HEK293 (cell line): ENCODE data around the gene OR52I1.

Experiments
- GFI1B ChIP-seq: fragments of 450-650 bp; formaldehyde crosslinking; IDR thresholded peaks from 2 replicates; pipeline ENCODE4 v1.5.1; 2016; ENCODE audit warnings: missing biosample characterization, missing genetic modification characterization
- GLIS1 ChIP-seq: fragments of 450-650 bp; formaldehyde crosslinking; IDR thresholded peaks from 2 replicates; pipeline ENCODE4 v1.5.1; 2016; ENCODE audit warnings: missing biosample characterization, missing genetic modification characterization
- GLIS2 ChIP-seq: fragments of 450-650 bp; formaldehyde crosslinking; IDR thresholded peaks from 2 replicates; pipeline ENCODE4 v1.5.1; 2016; ENCODE audit warnings: missing biosample characterization, missing genetic modification characterization
- KLF8 ChIP-seq: fragments of 450-650 bp; formaldehyde crosslinking; IDR thresholded peaks from 2 replicates; pipeline ENCODE4 v1.5.1; 2016; ENCODE audit warnings: missing biosample characterization, missing genetic modification characterization
- KLF9 ChIP-seq: fragments of 450-650 bp; formaldehyde crosslinking; IDR thresholded peaks from 2 replicates; pipeline ENCODE4 v1.5.1; 2016; ENCODE audit warnings: missing biosample characterization, missing genetic modification characterization, low read depth
- PRDM1 ChIP-seq: fragments of 450-650 bp; formaldehyde crosslinking; IDR thresholded peaks from 2 replicates; pipeline ENCODE4; 2016; ENCODE audit warnings: missing biosample characterization, missing genetic modification characterization
- SP7 ChIP-seq: fragments of 450-650 bp; formaldehyde crosslinking; IDR thresholded peaks from 2 replicates; pipeline ENCODE4 v1.5.1; 2016; ENCODE audit warnings: missing biosample characterization, missing genetic modification characterization
- TRIM28 ChIP-seq: IDR thresholded peaks from 2 replicates; pipeline ENCODE4 v1.6.1; 2011; ENCODE audit warnings: low read length, control low read depth, borderline replicate concordance
- ZBTB17 ChIP-seq: fragments of 450-650 bp; formaldehyde crosslinking; IDR thresholded peaks from 2 replicates; pipeline ENCODE4 v1.5.1; 2016; ENCODE audit warnings: missing biosample characterization, missing genetic modification characterization
- ZBTB20 ChIP-seq: fragments of 450-650 bp; formaldehyde crosslinking; IDR thresholded peaks from 2 replicates; pipeline ENCODE4 v1.5.1; 2016; ENCODE audit warnings: missing biosample characterization, missing genetic modification characterization
- ZNF146 ChIP-seq: fragments of 450-650 bp; formaldehyde crosslinking; IDR thresholded peaks from 2 replicates; pipeline ENCODE4 v1.5.1; 2016; ENCODE audit warnings: missing biosample characterization, missing genetic modification characterization
- ZNF274 ChIP-seq, 2 experiments: fragments of 200-500 bp in 1 of 2; fragments of 450-650 bp in 1 of 2; sonication (Bioruptor generic) in 1 of 2; formaldehyde crosslinking in 1 of 2; IDR thresholded peaks; 2 replicates each; pipeline versions ENCODE4 v1.5.1 to v1.6.1; 2014 to 2016; ENCODE audit warnings: borderline replicate concordance in 1 of 2, inconsistent platforms in 1 of 2, low read length in 1 of 2, missing biosample characterization in 1 of 2, missing genetic modification characterization in 1 of 2
- ZNF324 ChIP-seq: fragments of 450-650 bp; formaldehyde crosslinking; IDR thresholded peaks from 2 replicates; pipeline ENCODE4 v1.5.1; 2016; ENCODE audit warnings: missing biosample characterization, missing genetic modification characterization
- ZNF433 ChIP-seq: fragments of 450-650 bp; formaldehyde crosslinking; IDR thresholded peaks from 2 replicates; pipeline ENCODE4 v1.5.1; 2016; ENCODE audit warnings: missing biosample characterization, missing genetic modification characterization, low read depth
- ZNF548 ChIP-seq: fragments of 450-650 bp; formaldehyde crosslinking; IDR thresholded peaks from 2 replicates; pipeline ENCODE4 v1.5.1; 2016; ENCODE audit warnings: missing biosample characterization, missing genetic modification characterization
- ZNF555 ChIP-seq: fragments of 450-650 bp; formaldehyde crosslinking; conservative IDR thresholded peaks from 2 replicates; pipeline ENCODE4 v1.5.1; 2017; ENCODE audit warnings: missing biosample characterization, mild to moderate bottlenecking, missing genetic modification characterization, inconsistent platforms
- ZNF560 ChIP-seq: fragments of 450-650 bp; formaldehyde crosslinking; IDR thresholded peaks from 2 replicates; pipeline ENCODE4 v1.5.1; 2017; ENCODE audit warnings: missing biosample characterization, missing genetic modification characterization, borderline replicate concordance
- ZNF585B ChIP-seq: fragments of 450-650 bp; formaldehyde crosslinking; IDR thresholded peaks from 2 replicates; pipeline ENCODE4 v1.5.1; 2016; ENCODE audit warnings: missing biosample characterization, missing genetic modification characterization
- ZNF623 ChIP-seq: fragments of 450-650 bp; formaldehyde crosslinking; IDR thresholded peaks from 2 replicates; pipeline ENCODE4 v1.5.1; 2016; ENCODE audit warnings: missing biosample characterization, missing genetic modification characterization
- ZNF654 ChIP-seq: fragments of 450-650 bp; formaldehyde crosslinking; IDR thresholded peaks from 2 replicates; pipeline ENCODE4 v1.5.1; 2016; ENCODE audit warnings: low read depth, missing biosample characterization, missing genetic modification characterization
- ZNF785 ChIP-seq: fragments of 450-650 bp; formaldehyde crosslinking; IDR thresholded peaks from 2 replicates; pipeline ENCODE4 v1.5.1; 2016; ENCODE audit warnings: missing biosample characterization, missing genetic modification characterization
- ZNF843 ChIP-seq: fragments of 450-650 bp; formaldehyde crosslinking; IDR thresholded peaks from 2 replicates; pipeline ENCODE4 v1.5.1; 2016; ENCODE audit warnings: missing biosample characterization, missing genetic modification characterization
- ZXDB ChIP-seq: fragments of 450-650 bp; formaldehyde crosslinking; IDR thresholded peaks from 2 replicates; pipeline ENCODE4 v1.5.1; 2016; ENCODE audit warnings: missing biosample characterization, missing genetic modification characterization
- TF ChIP-seq, protein P1 (sequence below): fragments of 450-650 bp; formaldehyde crosslinking; IDR thresholded peaks from 2 replicates; pipeline ENCODE4 v1.5.1; 2016; ENCODE audit warnings: missing biosample characterization, missing genetic modification characterization
- TF ChIP-seq, protein P2 (sequence below): IDR thresholded peaks from 2 replicates; pipeline ENCODE4 v1.6.1; 2011; ENCODE audit warnings: mild to moderate bottlenecking, low read depth, low read length, borderline replicate concordance
- TF ChIP-seq, protein P3 (sequence below): fragments of 450-650 bp; formaldehyde crosslinking; IDR thresholded peaks from 2 replicates; pipeline ENCODE4 v1.5.1; 2016; ENCODE audit warnings: missing biosample characterization, missing genetic modification characterization, low read depth
- TF ChIP-seq, protein P4 (sequence below): fragments of 450-650 bp; formaldehyde crosslinking; IDR thresholded peaks from 2 replicates; pipeline ENCODE4 v1.5.1; 2016; ENCODE audit warnings: missing biosample characterization, missing genetic modification characterization
- TF ChIP-seq, protein P5 (sequence below): fragments of 450-650 bp; IDR thresholded peaks from 2 replicates; pipeline ENCODE4 v1.5.1; 2018; ENCODE audit warnings: missing biosample characterization, missing genetic modification characterization
- TF ChIP-seq, protein P6 (sequence below): fragments of 450-650 bp; formaldehyde crosslinking; IDR thresholded peaks from 2 replicates; pipeline ENCODE4 v1.5.1; 2016; ENCODE audit warnings: missing biosample characterization, missing genetic modification characterization, low read depth

Gene OR52I1

DNA sequence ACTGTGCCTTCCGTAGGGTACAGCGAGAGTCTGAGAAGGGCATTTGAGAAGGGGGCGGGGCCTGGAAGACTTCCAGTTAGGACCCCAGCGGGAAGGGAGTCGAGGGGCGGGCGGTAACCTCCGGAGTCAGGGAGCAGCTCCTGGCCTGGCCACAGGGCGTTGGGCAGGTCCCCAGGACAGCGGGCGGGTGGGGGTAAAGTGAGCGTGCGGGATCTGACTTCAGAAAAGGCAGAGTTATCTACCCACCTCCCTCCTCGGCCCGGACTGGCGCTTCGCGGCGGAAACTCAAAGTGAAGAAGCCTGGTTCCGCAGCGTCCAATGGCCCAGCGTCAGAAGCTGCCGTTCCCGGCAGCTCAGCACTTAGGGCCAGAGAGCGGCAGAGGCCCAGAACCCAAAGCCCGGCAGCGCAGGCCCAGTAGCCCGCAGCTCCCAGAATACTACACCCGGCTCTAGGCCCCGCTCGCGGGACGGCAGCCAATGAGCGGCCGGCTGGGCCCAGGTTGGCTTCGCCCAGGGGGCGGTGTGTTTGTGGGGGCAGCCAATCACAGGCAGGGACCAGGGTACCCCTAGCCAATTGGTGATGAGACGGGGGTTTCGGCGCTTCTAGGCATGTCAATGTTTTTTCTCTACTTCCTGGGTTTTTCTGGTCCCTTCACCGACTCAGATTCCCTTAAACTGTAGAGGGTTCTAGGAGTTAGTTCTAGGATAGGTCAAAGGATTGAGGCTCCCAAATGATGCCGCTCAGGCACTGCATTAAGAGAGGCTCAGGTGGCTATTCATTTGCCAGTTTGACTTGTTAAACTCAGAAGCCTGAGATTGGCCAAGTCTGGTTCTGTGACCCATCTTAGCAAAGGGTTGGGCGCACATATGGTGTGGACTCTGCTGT is 14.2 kb downstream of the OR52I1 start, which contains the start of gene TRIM68 (continued):
- TF ChIP-seq ZNF555 (tag by site-specific recombination) (no peak), ZNF585B (tag by site-specific recombination) (no peak), GLIS1 (tag by site-specific recombination) (peak; percentile 34; the same call in 1 of the 2 replicates), PRDM1 (no peak), ZNF843 (no peak), ZNF146 (tag by site-specific recombination) (no peak), ZNF433 (no peak), ZNF654 (tag by site-specific recombination) (no peak), ZNF548 (tag by site-specific recombination) (no peak), ZNF623 (tag by site-specific recombination) (no peak), GFI1B (tag by site-specific recombination) (no peak), ZNF560 (tag by site-specific recombination) (no peak), KLF8 (tag by site-specific recombination) (peak; percentile 62), TRIM28 (peak; percentile 73; the same call in 1 of the 2 replicates), KLF9 (tag by site-specific recombination) (0 out of 2 replicates have a peak, but pooled peaks have one; percentile 46), ZNF274 (IDR thresholded peaks at IDR 0.05; ENCODE audit: low read length) (no peak), ZNF274 (tag by site-specific recombination; IDR thresholded peaks at IDR 0.05; ENCODE audit: borderline replicate concordance) (no peak), ZNF324 (no peak), ZXDB (tag by site-specific recombination) (peak; percentile 52; the same call in 1 of the 2 replicates), SP7 (tag by site-specific recombination) (no peak), GLIS2 (tag by site-specific recombination) (peak; percentile 47; the same call in 1 of the 2 replicates), ZNF785 (tag by site-specific recombination) (no peak), ZBTB20 (peak; percentile 26; the same call in 1 of the 2 replicates), ZBTB17 (tag by site-specific recombination) (peak; percentile 40; the same call in 1 of the 2 replicates)
- TF ChIP-seq, protein P1, sequence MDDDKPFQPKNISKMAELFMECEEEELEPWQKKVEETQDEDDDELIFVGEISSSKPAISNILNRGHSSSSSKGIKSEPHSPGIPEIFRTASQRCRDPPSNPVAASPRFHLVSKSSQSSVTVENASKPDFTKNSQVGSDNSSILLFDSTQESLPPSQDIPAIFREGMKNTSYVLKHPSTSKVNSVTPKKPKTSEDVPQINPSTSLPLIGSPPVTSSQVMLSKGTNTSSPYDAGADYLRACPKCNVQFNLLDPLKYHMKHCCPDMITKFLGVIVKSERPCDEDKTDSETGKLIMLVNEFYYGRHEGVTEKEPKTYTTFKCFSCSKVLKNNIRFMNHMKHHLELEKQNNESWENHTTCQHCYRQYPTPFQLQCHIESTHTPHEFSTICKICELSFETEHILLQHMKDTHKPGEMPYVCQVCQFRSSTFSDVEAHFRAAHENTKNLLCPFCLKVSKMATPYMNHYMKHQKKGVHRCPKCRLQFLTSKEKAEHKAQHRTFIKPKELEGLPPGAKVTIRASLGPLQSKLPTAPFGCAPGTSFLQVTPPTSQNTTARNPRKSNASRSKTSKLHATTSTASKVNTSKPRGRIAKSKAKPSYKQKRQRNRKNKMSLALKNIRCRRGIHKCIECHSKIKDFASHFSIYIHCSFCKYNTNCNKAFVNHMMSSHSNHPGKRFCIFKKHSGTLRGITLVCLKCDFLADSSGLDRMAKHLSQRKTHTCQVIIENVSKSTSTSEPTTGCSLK (tag by site-specific recombination), result no peak
- TF ChIP-seq, protein P2, sequence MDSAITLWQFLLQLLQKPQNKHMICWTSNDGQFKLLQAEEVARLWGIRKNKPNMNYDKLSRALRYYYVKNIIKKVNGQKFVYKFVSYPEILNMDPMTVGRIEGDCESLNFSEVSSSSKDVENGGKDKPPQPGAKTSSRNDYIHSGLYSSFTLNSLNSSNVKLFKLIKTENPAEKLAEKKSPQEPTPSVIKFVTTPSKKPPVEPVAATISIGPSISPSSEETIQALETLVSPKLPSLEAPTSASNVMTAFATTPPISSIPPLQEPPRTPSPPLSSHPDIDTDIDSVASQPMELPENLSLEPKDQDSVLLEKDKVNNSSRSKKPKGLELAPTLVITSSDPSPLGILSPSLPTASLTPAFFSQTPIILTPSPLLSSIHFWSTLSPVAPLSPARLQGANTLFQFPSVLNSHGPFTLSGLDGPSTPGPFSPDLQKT, result no peak
- TF ChIP-seq, protein P3, sequence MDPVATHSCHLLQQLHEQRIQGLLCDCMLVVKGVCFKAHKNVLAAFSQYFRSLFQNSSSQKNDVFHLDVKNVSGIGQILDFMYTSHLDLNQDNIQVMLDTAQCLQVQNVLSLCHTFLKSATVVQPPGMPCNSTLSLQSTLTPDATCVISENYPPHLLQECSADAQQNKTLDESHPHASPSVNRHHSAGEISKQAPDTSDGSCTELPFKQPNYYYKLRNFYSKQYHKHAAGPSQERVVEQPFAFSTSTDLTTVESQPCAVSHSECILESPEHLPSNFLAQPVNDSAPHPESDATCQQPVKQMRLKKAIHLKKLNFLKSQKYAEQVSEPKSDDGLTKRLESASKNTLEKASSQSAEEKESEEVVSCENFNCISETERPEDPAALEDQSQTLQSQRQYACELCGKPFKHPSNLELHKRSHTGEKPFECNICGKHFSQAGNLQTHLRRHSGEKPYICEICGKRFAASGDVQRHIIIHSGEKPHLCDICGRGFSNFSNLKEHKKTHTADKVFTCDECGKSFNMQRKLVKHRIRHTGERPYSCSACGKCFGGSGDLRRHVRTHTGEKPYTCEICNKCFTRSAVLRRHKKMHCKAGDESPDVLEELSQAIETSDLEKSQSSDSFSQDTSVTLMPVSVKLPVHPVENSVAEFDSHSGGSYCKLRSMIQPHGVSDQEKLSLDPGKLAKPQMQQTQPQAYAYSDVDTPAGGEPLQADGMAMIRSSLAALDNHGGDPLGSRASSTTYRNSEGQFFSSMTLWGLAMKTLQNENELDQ (tag by site-specific recombination), result no peak
- TF ChIP-seq, protein P4, sequence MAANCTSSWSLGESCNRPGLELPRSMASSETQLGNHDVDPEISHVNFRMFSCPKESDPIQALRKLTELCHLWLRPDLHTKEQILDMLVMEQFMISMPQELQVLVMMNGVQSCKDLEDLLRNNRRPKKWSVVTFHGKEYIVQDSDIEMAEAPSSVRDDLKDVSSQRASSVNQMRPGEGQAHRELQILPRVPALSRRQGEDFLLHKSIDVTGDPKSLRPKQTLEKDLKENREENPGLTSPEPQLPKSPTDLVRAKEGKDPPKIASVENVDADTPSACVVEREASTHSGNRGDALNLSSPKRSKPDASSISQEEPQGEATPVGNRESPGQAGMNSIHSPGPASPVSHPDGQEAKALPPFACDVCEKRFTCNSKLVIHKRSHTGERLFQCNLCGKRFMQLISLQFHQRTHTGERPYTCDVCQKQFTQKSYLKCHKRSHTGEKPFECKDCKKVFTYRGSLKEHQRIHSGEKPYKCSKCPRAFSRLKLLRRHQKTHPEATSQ (tag by site-specific recombination), result no peak
- TF ChIP-seq, protein P5, sequence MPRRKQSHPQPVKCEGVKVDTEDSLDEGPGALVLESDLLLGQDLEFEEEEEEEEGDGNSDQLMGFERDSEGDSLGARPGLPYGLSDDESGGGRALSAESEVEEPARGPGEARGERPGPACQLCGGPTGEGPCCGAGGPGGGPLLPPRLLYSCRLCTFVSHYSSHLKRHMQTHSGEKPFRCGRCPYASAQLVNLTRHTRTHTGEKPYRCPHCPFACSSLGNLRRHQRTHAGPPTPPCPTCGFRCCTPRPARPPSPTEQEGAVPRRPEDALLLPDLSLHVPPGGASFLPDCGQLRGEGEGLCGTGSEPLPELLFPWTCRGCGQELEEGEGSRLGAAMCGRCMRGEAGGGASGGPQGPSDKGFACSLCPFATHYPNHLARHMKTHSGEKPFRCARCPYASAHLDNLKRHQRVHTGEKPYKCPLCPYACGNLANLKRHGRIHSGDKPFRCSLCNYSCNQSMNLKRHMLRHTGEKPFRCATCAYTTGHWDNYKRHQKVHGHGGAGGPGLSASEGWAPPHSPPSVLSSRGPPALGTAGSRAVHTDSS, result no peak
- TF ChIP-seq, protein P6, sequence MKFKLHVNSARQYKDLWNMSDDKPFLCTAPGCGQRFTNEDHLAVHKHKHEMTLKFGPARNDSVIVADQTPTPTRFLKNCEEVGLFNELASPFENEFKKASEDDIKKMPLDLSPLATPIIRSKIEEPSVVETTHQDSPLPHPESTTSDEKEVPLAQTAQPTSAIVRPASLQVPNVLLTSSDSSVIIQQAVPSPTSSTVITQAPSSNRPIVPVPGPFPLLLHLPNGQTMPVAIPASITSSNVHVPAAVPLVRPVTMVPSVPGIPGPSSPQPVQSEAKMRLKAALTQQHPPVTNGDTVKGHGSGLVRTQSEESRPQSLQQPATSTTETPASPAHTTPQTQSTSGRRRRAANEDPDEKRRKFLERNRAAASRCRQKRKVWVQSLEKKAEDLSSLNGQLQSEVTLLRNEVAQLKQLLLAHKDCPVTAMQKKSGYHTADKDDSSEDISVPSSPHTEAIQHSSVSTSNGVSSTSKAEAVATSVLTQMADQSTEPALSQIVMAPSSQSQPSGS, result no peak
- TF ChIP-seq, all 188 proteins: peak for 45
